GM19328 (cell line): ENCODE data around the gene FBN1.

ENCODE experiments used
- ATAC-seq: cut with Tn5 transposase; IDR thresholded peaks from one replicate; pipeline ENCODE4 v1.9.1; 2021; ENCODE audit warnings: mild to moderate bottlenecking, moderate library complexity; ENCODE audit not compliant: unreplicated experiment

The FBN1 gene

GRCh38 chr15:48558226-48558625 lies 87.3 kb downstream of the FBN1 start:
- no peak for ATAC-seq

GRCh38 chr15:48557335-48557734 lies 88.2 kb downstream of the FBN1 start:
- no peak for ATAC-seq

GRCh38 chr15:48556159-48556897 lies 89.2 kb downstream of the FBN1 start:
- ATAC-seq: no peak

GRCh38 chr15:48555241-48555881 lies 90.1 kb downstream of the FBN1 start:
- ATAC-seq: no peak

- no peak for ATAC-seq
Measured at GRCh38 chr15:48554112-48554511, 91.4 kb downstream of the FBN1 start.

GRCh38 chr15:48553559-48553958 lies 92.0 kb downstream of the FBN1 start:
- ATAC-seq: no peak

- ATAC-seq: no peak
Measured at GRCh38 chr15:48550822-48551525, 94.5 kb downstream of the FBN1 start.

- ATAC-seq: no peak
Measured at GRCh38 chr15:48548455-48548854, 97.1 kb downstream of the FBN1 start.

- ATAC-seq: no peak
Measured at GRCh38 chr15:48547286-48547685, 98.2 kb downstream of the FBN1 start.

GRCh38 chr15:48546296-48546695 lies 99.2 kb downstream of the FBN1 start:
- no peak for ATAC-seq

- no peak for ATAC-seq
Measured at GRCh38 chr15:48544778-48545177, 100.7 kb downstream of the FBN1 start.

- peak; percentile 81 for ATAC-seq
Measured at GRCh38 chr15:48541341-48542278, 103.9 kb downstream of the FBN1 start.

GRCh38 chr15:48540756-48541155 lies 104.8 kb downstream of the FBN1 start:
- no peak for ATAC-seq

GRCh38 chr15:48538941-48539340 lies 106.6 kb downstream of the FBN1 start:
- no peak for ATAC-seq

GRCh38 chr15:48537271-48538113 lies 108.0 kb downstream of the FBN1 start:
- ATAC-seq: no peak

GRCh38 chr15:48536681-48537091 lies 108.8 kb downstream of the FBN1 start:
- ATAC-seq: no peak

GRCh38 chr15:48533982-48534381 lies 111.5 kb downstream of the FBN1 start:
- no peak for ATAC-seq

GRCh38 chr15:48532946-48533345 lies 112.6 kb downstream of the FBN1 start:
- no peak for ATAC-seq

- ATAC-seq: no peak
Measured at GRCh38 chr15:48530528-48530927, 115.0 kb downstream of the FBN1 start.

- no peak for ATAC-seq
Measured at GRCh38 chr15:48528921-48529320, 116.6 kb downstream of the FBN1 start.
